ENCODE results near the gene UPP2.

The UPP2 gene

GRCh38 chr2:158135096-158135495, 33.4 kb downstream of the UPP2 start:
- DNase-seq (ENCODE audit: extremely low read depth in 1 of 2, low read depth in 1 of 2) = no peak

- no peak for DNase-seq (ENCODE audit: extremely low read depth in 1 of 2, low read depth in 1 of 2)
Measured at GRCh38 chr2:158138255-158138654, 36.6 kb downstream of the UPP2 start.

- no peak for DNase-seq (ENCODE audit: extremely low read depth in 1 of 2, low read depth in 1 of 2)
Measured at GRCh38 chr2:158140201-158140600, 38.5 kb downstream of the UPP2 start.

- no peak for DNase-seq (ENCODE audit: extremely low read depth in 1 of 2, low read depth in 1 of 2)
Measured at GRCh38 chr2:158142165-158142564, 40.5 kb downstream of the UPP2 start.

- no peak for DNase-seq (ENCODE audit: extremely low read depth in 1 of 2, low read depth in 1 of 2)
Measured at GRCh38 chr2:158142568-158143332, 41.1 kb downstream of the UPP2 start.

GRCh38 chr2:158143703-158144360, 42.2 kb downstream of the UPP2 start:
- DNase-seq (ENCODE audit: extremely low read depth in 1 of 2, low read depth in 1 of 2) = no peak

- DNase-seq (ENCODE audit: extremely low read depth in 1 of 2, low read depth in 1 of 2) = no peak
Measured at GRCh38 chr2:158144914-158145625, 43.4 kb downstream of the UPP2 start.

GRCh38 chr2:158153270-158154015, 51.8 kb downstream of the UPP2 start:
- DNase-seq (ENCODE audit: extremely low read depth in 1 of 2, low read depth in 1 of 2) = no peak

GRCh38 chr2:158154596-158154995, 52.9 kb downstream of the UPP2 start:
- no peak for DNase-seq (ENCODE audit: extremely low read depth in 1 of 2, low read depth in 1 of 2)

- DNase-seq (ENCODE audit: extremely low read depth in 1 of 2, low read depth in 1 of 2) = no peak
Measured at GRCh38 chr2:158172719-158173118, 71.0 kb downstream of the UPP2 start.

- DNase-seq (ENCODE audit: extremely low read depth in 1 of 2, low read depth in 1 of 2) = no peak
Measured at GRCh38 chr2:158174495-158174894, 72.8 kb downstream of the UPP2 start.

- no peak for DNase-seq (ENCODE audit: extremely low read depth in 1 of 2, low read depth in 1 of 2)
Measured at GRCh38 chr2:158174956-158175355, 73.3 kb downstream of the UPP2 start.

GRCh38 chr2:158178646-158179045, 77.0 kb downstream of the UPP2 start:
- no peak for DNase-seq (ENCODE audit: extremely low read depth in 1 of 2, low read depth in 1 of 2)

GRCh38 chr2:158179660-158180059, 78.0 kb downstream of the UPP2 start:
- DNase-seq (ENCODE audit: extremely low read depth in 1 of 2, low read depth in 1 of 2) = no peak

GRCh38 chr2:158181171-158181570, 79.5 kb downstream of the UPP2 start:
- no peak for DNase-seq (ENCODE audit: extremely low read depth in 1 of 2, low read depth in 1 of 2)

GRCh38 chr2:158182676-158183295, 81.1 kb downstream of the UPP2 start:
- DNase-seq (ENCODE audit: extremely low read depth in 1 of 2, low read depth in 1 of 2) = no peak

GRCh38 chr2:158184001-158184400, 82.3 kb downstream of the UPP2 start:
- no peak for DNase-seq (ENCODE audit: extremely low read depth in 1 of 2, low read depth in 1 of 2)

GRCh38 chr2:158184556-158185343, 83.1 kb downstream of the UPP2 start:
- DNase-seq (ENCODE audit: extremely low read depth in 1 of 2, low read depth in 1 of 2) = no peak
